OCI-LY3 (cell line): ENCODE data around the gene WDR76.

Experiments
- CTCF ChIP-seq: fragments of 200-600, 300-600 bp; sonication (generic); IDR thresholded peaks from 2 replicates; pipeline ENCODE4 v1.5.1; 2014; ENCODE audit warnings: antibody characterized with exemption, low read length, low read depth
- EZH2phosphoT487 ChIP-seq: fragments of 200-600 bp; shearing (Covaris generic); IDR thresholded peaks from 2 replicates; pipeline ENCODE4 v1.6.1; 2018; ENCODE audit warnings: antibody characterized with exemption, mixed run types, low read depth

GRCh38 chr15:43905755-43906154, 79.0 kb downstream of the WDR76 start:
- no peak for TF ChIP-seq CTCF
- TF ChIP-seq EZH2phosphoT487: no peak
